Tracheal epithelial cell (primary cell): ENCODE measurements around the gene PYURF. TPM values are rescaled to one million over a fixed set of nuclear protein-coding genes. Genes with fewer than 3 reads are reported as not detected.

Experiments
- total RNA-seq: library from RNA; depleted of rRNA; stranded (reverse); fragments of >200 nt; gene quantifications from 2 replicates; pipeline ENCODE4 v1.2.1, GENCODE V29; 2014

The PYURF gene
- total RNA-seq = 58.1 and 81.6 TPM in 2 replicates

GRCh38 chr4:88523325-88524129 is at the start of gene PYURF:
TSS of gene PYURF (minus strand) at chr4:88523776. CDS start at chr4:88523700, 76 bp downstream.

Other genes with a start within 250 kb of the PYURF start
- 5.1 and 10.4 TPM in 2 replicates for gene PPM1K, start 239.2 kb downstream of the PYURF start, total RNA-seq
- 0.43 and 13.0 TPM in 2 replicates for gene HERC6, start 144.9 kb downstream of the PYURF start, total RNA-seq
- 2.2 TPM in 1 of 2 replicates, not detected in the other for gene HERC5, start 66.7 kb downstream of the PYURF start, total RNA-seq
- 32.8 and 37.1 TPM in 2 replicates for gene HERC3, start 68.7 kb upstream of the PYURF start, total RNA-seq
- gene NAP1L5, start 174.1 kb upstream of the PYURF start, total RNA-seq = 0.21 and 0.96 TPM in 2 replicates